DMS79 (cell line): ENCODE results near the gene HDAC6.
"Not testable (repeated sequence)": the region's sequence is repeated elsewhere in the genome, so short reads cannot be mapped to it uniquely, and the experiment has no call there.

Experiments
- DNase-seq: peaks from one replicate; lab custom pipeline; 2025; lab: John Stamatoyannopoulos, UW

Gene HDAC6

GRCh38 chrX:48826135-48826875 is 24.4 kb downstream of the HDAC6 start, which contains the start of gene ERAS:
TSS of gene ERAS (plus strand) at chrX:48826513. CDS start at chrX:48829124, 2,611 bp downstream.
- no peak for DNase-seq

- DNase-seq = no peak
Measured at GRCh38 chrX:48826876-48827653, 25.2 kb downstream of the HDAC6 start.

- no peak for DNase-seq
Measured at GRCh38 chrX:48827654-48827968, 25.7 kb downstream of the HDAC6 start.

GRCh38 chrX:48829016-48829735 is 27.3 kb downstream of the HDAC6 start:
- no peak for DNase-seq

GRCh38 chrX:48831136-48831908 is 29.5 kb downstream of the HDAC6 start:
- no peak for DNase-seq

GRCh38 chrX:48831909-48832291 is 30.0 kb downstream of the HDAC6 start:
- no peak for DNase-seq

GRCh38 chrX:48833542-48834138 is 31.8 kb downstream of the HDAC6 start:
- no peak for DNase-seq

- DNase-seq = no peak
Measured at GRCh38 chrX:48834383-48834709, 32.5 kb downstream of the HDAC6 start.

GRCh38 chrX:48835524-48836329 is 33.9 kb downstream of the HDAC6 start, which contains the start of gene PCSK1N:
TSS of gene PCSK1N (minus strand) at chrX:48835610. CDS start at chrX:48835532, 78 bp downstream.
- peak; percentile 65 for DNase-seq

GRCh38 chrX:48839686-48840085 is 37.8 kb downstream of the HDAC6 start:
- no peak for DNase-seq

GRCh38 chrX:48848847-48849246 is 47.0 kb downstream of the HDAC6 start:
- DNase-seq = no peak

GRCh38 chrX:48852857-48853256 is 51.0 kb downstream of the HDAC6 start:
- DNase-seq = no peak

GRCh38 chrX:48853494-48853893 is 51.6 kb downstream of the HDAC6 start:
- DNase-seq = not testable (repeated sequence)

GRCh38 chrX:48854121-48854804 is 52.4 kb downstream of the HDAC6 start:
- not testable (repeated sequence) for DNase-seq

- no peak for DNase-seq
Measured at GRCh38 chrX:48854898-48855297, 53.0 kb downstream of the HDAC6 start.

GRCh38 chrX:48864210-48864609 is 62.3 kb downstream of the HDAC6 start:
- DNase-seq = no peak

- not testable (repeated sequence) for DNase-seq
Measured at GRCh38 chrX:48872017-48872416, 70.2 kb downstream of the HDAC6 start.
